ENCODE results near the gene KCNQ1. TPM values are rescaled to one million over a fixed set of nuclear protein-coding genes. Genes with fewer than 3 reads are reported as not detected.

Gene KCNQ1
- total RNA-seq, 4 donors from 2014 or later: 0.89 to 2.2 (median 1.3) TPM

DNA sequence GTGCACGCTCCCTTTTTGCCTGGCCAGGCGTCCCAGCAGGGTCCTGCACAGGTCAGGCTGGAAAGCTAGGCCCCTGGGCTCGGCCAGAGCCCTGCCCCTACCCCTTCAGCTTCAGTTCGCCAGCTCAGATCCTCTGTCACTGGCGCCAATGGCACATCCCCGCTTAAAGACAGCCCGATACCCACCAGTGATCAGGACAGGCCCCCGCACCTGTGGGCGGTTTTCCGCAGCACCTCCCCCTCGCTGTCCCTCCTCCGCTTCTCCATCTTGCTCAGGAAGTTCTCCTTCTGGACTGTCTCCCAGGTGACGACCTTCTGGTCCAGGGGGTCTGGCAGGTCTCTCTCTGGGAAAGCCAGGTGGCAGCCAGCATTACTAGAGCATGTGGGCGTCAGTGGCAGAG lies 38.4 kb upstream of the KCNQ1 start:
- peaks cover 6% of the 10 kb centered on the region for H3K27me3 ChIP-seq
- peaks cover 12% of the 10 kb centered on the region for H3K4me1 ChIP-seq
- TF ChIP-seq POLR2AphosphoS5 (IDR thresholded peaks at IDR 0.05) (no peak), EP300 (IDR thresholded peaks at IDR 0.05) (no peak), POLR2A (IDR thresholded peaks at IDR 0.05) (no peak)
- TF ChIP-seq, protein P1, sequence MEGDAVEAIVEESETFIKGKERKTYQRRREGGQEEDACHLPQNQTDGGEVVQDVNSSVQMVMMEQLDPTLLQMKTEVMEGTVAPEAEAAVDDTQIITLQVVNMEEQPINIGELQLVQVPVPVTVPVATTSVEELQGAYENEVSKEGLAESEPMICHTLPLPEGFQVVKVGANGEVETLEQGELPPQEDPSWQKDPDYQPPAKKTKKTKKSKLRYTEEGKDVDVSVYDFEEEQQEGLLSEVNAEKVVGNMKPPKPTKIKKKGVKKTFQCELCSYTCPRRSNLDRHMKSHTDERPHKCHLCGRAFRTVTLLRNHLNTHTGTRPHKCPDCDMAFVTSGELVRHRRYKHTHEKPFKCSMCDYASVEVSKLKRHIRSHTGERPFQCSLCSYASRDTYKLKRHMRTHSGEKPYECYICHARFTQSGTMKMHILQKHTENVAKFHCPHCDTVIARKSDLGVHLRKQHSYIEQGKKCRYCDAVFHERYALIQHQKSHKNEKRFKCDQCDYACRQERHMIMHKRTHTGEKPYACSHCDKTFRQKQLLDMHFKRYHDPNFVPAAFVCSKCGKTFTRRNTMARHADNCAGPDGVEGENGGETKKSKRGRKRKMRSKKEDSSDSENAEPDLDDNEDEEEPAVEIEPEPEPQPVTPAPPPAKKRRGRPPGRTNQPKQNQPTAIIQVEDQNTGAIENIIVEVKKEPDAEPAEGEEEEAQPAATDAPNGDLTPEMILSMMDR (IDR thresholded peaks at IDR 0.05): no peak
- peaks cover 25% of the 10 kb centered on the region for H3K36me3 ChIP-seq
- no peaks in the 10 kb centered on the region for H3K9me3 ChIP-seq
- no peak for DNase-seq (ENCODE audit: low spot score in 2 of 2)
- 90% methylated on average over 11 of the region's 14 CpGs for WGBS
- no peak overlapping the region for H3K27ac ChIP-seq
- H3K4me3 ChIP-seq: no peak overlapping the region

- WGBS: 60% methylated on average over 12 of the region's 24 CpGs
- DNase-seq (ENCODE audit: low spot score in 2 of 2): no peak
- Histone ChIP-seq H3K9me3 (no peaks in the 10 kb centered on the region), H3K27ac (no peak overlapping the region), H3K4me1 (peaks cover 7% of the 10 kb centered on the region), H3K27me3 (peaks cover 6% of the 10 kb centered on the region), H3K4me3 (no peak overlapping the region), H3K36me3 (peaks cover 25% of the 10 kb centered on the region)
- TF ChIP-seq POLR2AphosphoS5 (IDR thresholded peaks at IDR 0.05) (no peak), POLR2A (IDR thresholded peaks at IDR 0.05) (no peak), EP300 (IDR thresholded peaks at IDR 0.05) (no peak)
- TF ChIP-seq, protein P1 (IDR thresholded peaks at IDR 0.05): no peak
These were observed 37.9 kb upstream of the KCNQ1 start for GRCh38 chr11:2406878-2407410.

DNA sequence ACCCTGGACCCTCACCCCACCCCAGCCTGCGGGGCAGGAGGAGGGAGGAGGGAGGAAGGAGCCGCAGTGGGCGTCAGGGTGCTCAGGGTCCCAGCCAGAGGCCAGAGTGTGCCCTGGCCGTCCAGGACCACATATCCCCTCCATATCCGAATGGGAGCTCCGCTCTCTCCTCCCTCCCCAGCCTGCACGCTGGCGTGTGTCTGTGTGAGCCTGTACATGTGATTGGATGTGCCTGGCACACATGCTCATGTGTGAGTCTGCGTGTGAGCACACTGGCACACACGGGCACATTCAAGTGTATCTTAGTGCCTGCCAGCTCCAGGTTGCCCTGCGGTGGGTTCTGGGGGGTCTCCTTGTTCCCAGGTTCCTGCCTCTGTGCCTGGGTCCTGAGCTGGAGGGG lies 36.1 kb upstream of the KCNQ1 start:
- H3K36me3 ChIP-seq: peaks cover 8% of the 10 kb centered on the region
- no peak for DNase-seq (ENCODE audit: low spot score in 2 of 2)
- TF ChIP-seq POLR2A (IDR thresholded peaks at IDR 0.05): no peak
- TF ChIP-seq EP300 (IDR thresholded peaks at IDR 0.05): no peak
- no peak for TF ChIP-seq POLR2AphosphoS5 (IDR thresholded peaks at IDR 0.05)
- TF ChIP-seq, protein P1 (IDR thresholded peaks at IDR 0.05): no peak
- H3K27me3 ChIP-seq: peaks cover 6% of the 10 kb centered on the region
- no peak overlapping the region for H3K27ac ChIP-seq
- H3K4me1 ChIP-seq: peaks cover 2% of the 10 kb centered on the region
- WGBS: 88% methylated on average over 5 of the region's 11 CpGs
- no peaks in the 10 kb centered on the region for H3K9me3 ChIP-seq
- H3K4me3 ChIP-seq: no peak overlapping the region

GRCh38 chr11:2409126-2409525 lies 35.7 kb upstream of the KCNQ1 start:
- Histone ChIP-seq H3K27ac (no peak overlapping the region), H3K4me3 (no peak overlapping the region), H3K36me3 (peaks cover 3% of the 10 kb centered on the region), H3K4me1 (peaks cover 2% of the 10 kb centered on the region), H3K27me3 (peaks cover 6% of the 10 kb centered on the region), H3K9me3 (no peaks in the 10 kb centered on the region)
- DNase-seq (ENCODE audit: low spot score in 2 of 2): no peak
- TF ChIP-seq POLR2A (IDR thresholded peaks at IDR 0.05) (no peak), POLR2AphosphoS5 (IDR thresholded peaks at IDR 0.05) (no peak), EP300 (IDR thresholded peaks at IDR 0.05) (no peak)
- TF ChIP-seq, protein P1 (IDR thresholded peaks at IDR 0.05): no peak
- WGBS: 52% methylated on average over 4 of the region's 16 CpGs

- H3K4me1 ChIP-seq: peaks cover 2% of the 10 kb centered on the region
- TF ChIP-seq EP300 (IDR thresholded peaks at IDR 0.05): no peak
- TF ChIP-seq POLR2A (IDR thresholded peaks at IDR 0.05): no peak
- TF ChIP-seq POLR2AphosphoS5 (IDR thresholded peaks at IDR 0.05): no peak
- TF ChIP-seq, protein P1 (IDR thresholded peaks at IDR 0.05): no peak
- WGBS: 64% methylated on average over 14 of the region's 42 CpGs
- no peak for DNase-seq (ENCODE audit: low spot score in 2 of 2)
- H3K27me3 ChIP-seq: peaks cover 6% of the 10 kb centered on the region
- no peak overlapping the region for H3K4me3 ChIP-seq
- no peaks in the 10 kb centered on the region for H3K9me3 ChIP-seq
- no peaks in the 10 kb centered on the region for H3K36me3 ChIP-seq
- no peak overlapping the region for H3K27ac ChIP-seq
These were observed 35.0 kb upstream of the KCNQ1 start for GRCh38 chr11:2409611-2410468.
